Liver (tissue), 9 donors: ENCODE data around the gene CSMD2. TPM values are rescaled to one million over a fixed set of nuclear protein-coding genes. Genes with fewer than 3 reads are reported as not detected.
A peak's percentile ranks its signal among the peaks of the same experiment; 100 is the strongest.

Experiments used
- DNase-seq: peaks from one replicate; pipeline ENCODE4 v3.0.0-alpha.2; 2017; ENCODE audit warnings: low spot score
- H3K27ac ChIP-seq, 2 donors: one replicate each; pipeline ENCODE4 v1.7.0; 2013; ENCODE audit warnings: inconsistent platforms in 2 of 2, low read length in 2 of 2, control low read depth in 1 of 2, low read depth in 1 of 2, mild to moderate bottlenecking in 1 of 2
- H3K27me3 ChIP-seq, 4 donors: one replicate each; pipeline versions ENCODE4 v1.6.1 to v1.7.0; 2013; ENCODE audit warnings: low read length in 3 of 4, inconsistent platforms in 1 of 4, mild to moderate bottlenecking in 1 of 4, moderate library complexity in 1 of 4; ENCODE audit not compliant: control insufficient read depth in 4 of 4, insufficient read depth in 4 of 4
- H3K36me3 ChIP-seq, 4 donors: one replicate each; pipeline versions ENCODE4 v1.6.1 to v1.7.0; 2013; ENCODE audit warnings: low read length in 3 of 4, mild to moderate bottlenecking in 3 of 4, low read depth in 1 of 4, moderate library complexity in 1 of 4; ENCODE audit not compliant: control insufficient read depth in 4 of 4, insufficient read depth in 3 of 4
- H3K4me1 ChIP-seq, 4 donors: one replicate each; pipeline versions ENCODE4 v1.6.1 to v1.7.0; 2013; ENCODE audit warnings: low read length in 3 of 4, mild to moderate bottlenecking in 3 of 4, moderate library complexity in 1 of 4; ENCODE audit not compliant: control insufficient read depth in 4 of 4, insufficient read depth in 4 of 4
- H3K4me3 ChIP-seq, 3 donors: one replicate each; pipeline versions ENCODE4 v1.6.1 to v1.7.0; 2013; ENCODE audit warnings: low read length in 3 of 3, control low read depth in 1 of 3, low read depth in 1 of 3, mild to moderate bottlenecking in 1 of 3
- H3K9ac ChIP-seq, 2 donors: one replicate each; pipeline ENCODE4 v1.7.0; 2013; ENCODE audit warnings: low read length in 2 of 2, mild to moderate bottlenecking in 2 of 2, moderate library complexity in 2 of 2, control low read depth in 1 of 2, low read depth in 1 of 2
- H3K9me3 ChIP-seq, 4 donors: one replicate each; pipeline versions ENCODE4 v1.6.1 to v1.7.0; 2013; ENCODE audit warnings: low read length in 3 of 4; ENCODE audit not compliant: control insufficient read depth in 4 of 4
- ATF3 ChIP-seq: IDR thresholded peaks from 2 replicates; pipeline ENCODE4 v1.6.1; 2016; ENCODE audit warnings: antibody characterized with exemption
- EGR1 ChIP-seq, 2 donors: IDR thresholded peaks; 2 replicates each; pipeline ENCODE4 v1.6.1; 2016 to 2018; ENCODE audit warnings: antibody characterized with exemption in 2 of 2, low read depth in 2 of 2
- FOXA1 ChIP-seq: IDR thresholded peaks from 2 replicates; pipeline ENCODE4 v1.6.1; 2016; ENCODE audit warnings: antibody characterized with exemption
- FOXA2 ChIP-seq: IDR thresholded peaks from 2 replicates; pipeline ENCODE4 v1.6.1; 2016; ENCODE audit warnings: antibody characterized with exemption
- GABPA ChIP-seq, 2 donors: IDR thresholded peaks in 1 of 2; conservative IDR thresholded peaks in 1 of 2; 2 replicates each; pipeline ENCODE4 v1.6.1; 2016; ENCODE audit warnings: antibody characterized with exemption in 2 of 2, mild to moderate bottlenecking in 1 of 2, moderate library complexity in 1 of 2
- HNF4A ChIP-seq, 2 donors: conservative IDR thresholded peaks; 2 replicates each; pipeline ENCODE4 v1.6.1; 2016; ENCODE audit warnings: antibody characterized with exemption in 2 of 2, mild to moderate bottlenecking in 2 of 2
- JUND ChIP-seq, 2 donors: IDR thresholded peaks; 2 replicates each; pipeline ENCODE4 v1.6.1; 2016; ENCODE audit warnings: antibody characterized with exemption in 2 of 2
- MAX ChIP-seq: IDR thresholded peaks from 2 replicates; pipeline ENCODE4 v1.6.1; 2016; ENCODE audit warnings: antibody characterized with exemption
- NR2F2 ChIP-seq: IDR thresholded peaks from 2 replicates; pipeline ENCODE4 v1.6.1; 2016; ENCODE audit warnings: antibody characterized with exemption
- RAD21 ChIP-seq, 2 donors: IDR thresholded peaks; 2 replicates each; pipeline ENCODE4 v1.6.1; 2016; ENCODE audit warnings: antibody characterized with exemption in 2 of 2, mild to moderate bottlenecking in 2 of 2
- REST ChIP-seq: IDR thresholded peaks from 2 replicates; pipeline ENCODE4 v1.6.1; 2016; ENCODE audit warnings: antibody characterized with exemption, mild to moderate bottlenecking
- RXRA ChIP-seq, 2 donors: IDR thresholded peaks; 2 replicates each; pipeline ENCODE4 v1.6.1; 2017 to 2018; ENCODE audit warnings: antibody characterized with exemption in 2 of 2, mild to moderate bottlenecking in 1 of 2
- SP1 ChIP-seq: IDR thresholded peaks from 2 replicates; pipeline ENCODE4 v1.6.1; 2018; ENCODE audit warnings: antibody characterized with exemption, mild to moderate bottlenecking
- TAF1 ChIP-seq: conservative IDR thresholded peaks from 2 replicates; pipeline ENCODE4 v1.6.1; 2016; ENCODE audit warnings: antibody characterized with exemption, mild to moderate bottlenecking
- YY1 ChIP-seq: IDR thresholded peaks from 2 replicates; pipeline ENCODE4 v1.6.1; 2016; ENCODE audit warnings: antibody characterized with exemption, mild to moderate bottlenecking
- ZBTB33 ChIP-seq: IDR thresholded peaks from 2 replicates; pipeline ENCODE4 v1.6.1; 2016; ENCODE audit warnings: antibody characterized with exemption
- WGBS: extraction: QIAGEN DNeasy Blood & Tissue Kit; methylation state at CpG from one replicate; pipeline ENCODE4 v1.1.7; 2013; 5-methylcytosine and 5-hydroxymethylcytosine counted together
- polyA plus RNA-seq, 2 donors: library from polyadenylated mRNA; stranded (reverse) in 1 of 2; unstranded in 1 of 2; fragments of 200-250 nt in 1 of 2; fragments of >200 nt in 1 of 2; fragmentation: Nextera tagmentation in 1 of 2; extraction: Ambion mirVana in 1 of 2; gene quantifications; one replicate each; pipeline versions ENCODE4 v1.2.1 to v1.2.3, GENCODE V29; 2013 to 2015
- total RNA-seq, 2 donors: library from RNA; depleted of rRNA; stranded (reverse); fragments of >200 nt; gene quantifications; one replicate each; pipeline ENCODE4 v1.2.3, GENCODE V29; 2014
- donor health status: healthy.
- donor health status: healthy.
- donor health status: healthy.
- donor health status: healthy.
- donor health status: healthy.

The CSMD2 gene
- total and polyA plus RNA-seq, 4 donors, result 0.08 to 0.09 TPM; not detected in 2

- Histone ChIP-seq H3K9ac (no peak overlapping the region), H3K36me3 (no peaks in the 10 kb centered on the region), H3K27ac (no peak overlapping the region), H3K4me1 (no peaks in the 10 kb centered on the region), H3K27me3 (peaks cover 0 to 14% (median 1%) of the 10 kb centered on the region in 4 donors), H3K4me3 (no peak overlapping the region), H3K9me3 (no peaks in the 10 kb centered on the region)
- no peak for TF ChIP-seq RXRA (IDR thresholded peaks at IDR 0.05)
- no peak for TF ChIP-seq GABPA (IDR thresholded peaks at IDR 0.05 in 1 of 2, conservative IDR thresholded peaks at IDR 0.05 in 1 of 2)
- no peak for TF ChIP-seq JUND (IDR thresholded peaks at IDR 0.05)
- TF ChIP-seq YY1, result no peak
- no peak for TF ChIP-seq EGR1 (IDR thresholded peaks at IDR 0.05; ENCODE audit: low read depth in 2 of 2)
- no peak for TF ChIP-seq ATF3
- peak; percentile 17 for DNase-seq
- WGBS, result 74% methylated on average over 6 of the region's 6 CpGs
Measured at GRCh38 chr1:33616780-33617179, 548.2 kb downstream of the CSMD2 start.

GRCh38 chr1:33615546-33615945 is 549.5 kb downstream of the CSMD2 start:
- peak; percentile 10 for DNase-seq
- peaks cover 0 to 14% (median 1%) of the 10 kb centered on the region in 4 donors for H3K27me3 ChIP-seq
- no peaks in the 10 kb centered on the region for H3K36me3 ChIP-seq
- H3K4me3 ChIP-seq, result no peak overlapping the region
- no peak overlapping the region for H3K27ac ChIP-seq
- TF ChIP-seq REST, result no peak
- TF ChIP-seq NR2F2, result no peak
- TF ChIP-seq RAD21 (IDR thresholded peaks at IDR 0.05), result no peak
- TF ChIP-seq FOXA2, result no peak
- TF ChIP-seq ATF3, result no peak
- TF ChIP-seq ZBTB33, result no peak
- TF ChIP-seq RXRA (IDR thresholded peaks at IDR 0.05), result no peak
- TF ChIP-seq YY1, result no peak
- no peak for TF ChIP-seq SP1
- no peak for TF ChIP-seq FOXA1
- no peak for TF ChIP-seq JUND (IDR thresholded peaks at IDR 0.05)
- TF ChIP-seq HNF4A (conservative IDR thresholded peaks at IDR 0.05), result no peak
- no peak for TF ChIP-seq EGR1 (IDR thresholded peaks at IDR 0.05; ENCODE audit: low read depth in 2 of 2)
- no peak for TF ChIP-seq TAF1
- no peak for TF ChIP-seq MAX
- TF ChIP-seq GABPA (IDR thresholded peaks at IDR 0.05 in 1 of 2, conservative IDR thresholded peaks at IDR 0.05 in 1 of 2), result no peak
- whole genome bisulfite sequencing, result 45% methylated on average over 7 of the region's 7 CpGs
- H3K9me3 ChIP-seq, result no peaks in the 10 kb centered on the region
- H3K4me1 ChIP-seq, result no peaks in the 10 kb centered on the region
- no peak overlapping the region for H3K9ac ChIP-seq
